ENCODE results near the gene UPB1.

GRCh38 chr22:24460418-24461089 lies 34.6 kb upstream of the UPB1 start:
- no peak for TF ChIP-seq CTCF (IDR thresholded peaks at IDR 0.05; ENCODE audit: insufficient read depth, low read length)
- TF ChIP-seq POLR2AphosphoS5 (IDR thresholded peaks at IDR 0.05; ENCODE audit: low read depth), result no peak

Data from HL-60 (cell line).